DOHH2 (cell line): ENCODE data around the gene ANKS1B.

Experiments used
- H3F3A ChIP-seq: fragments of 200-600 bp; sonication (generic), shearing (Covaris generic); 2 replicates; pipeline ENCODE4 v1.6.0; 2016; ENCODE audit warnings: antibody characterized with exemption, mild to moderate bottlenecking; ENCODE audit not compliant: control insufficient read depth, insufficient read depth
- H3K27ac ChIP-seq: fragments of 200-600 bp; sonication (generic); 2 replicates; pipeline ENCODE4 v1.5.1; 2014; ENCODE audit warnings: low read depth, mild to moderate bottlenecking, low read length, moderate library complexity
- H3K27me3 ChIP-seq: fragments of 200-600 bp; sonication (generic); 2 replicates; pipeline ENCODE4 v1.6.1; 2014; ENCODE audit warnings: mild to moderate bottlenecking, low read length, mixed read lengths; ENCODE audit not compliant: control insufficient read depth
- H3K36me3 ChIP-seq: fragments of 200-600 bp; sonication (generic); 2 replicates; pipeline ENCODE4 v1.6.1; 2014; ENCODE audit warnings: mild to moderate bottlenecking, low read length, moderate library complexity, mixed read lengths; ENCODE audit not compliant: control insufficient read depth
- H3K4me1 ChIP-seq: fragments of 200-600 bp; sonication (generic); 2 replicates; pipeline ENCODE4 v1.6.1; 2014; ENCODE audit warnings: mild to moderate bottlenecking, low read length, mixed read lengths; ENCODE audit not compliant: control insufficient read depth
- H3K4me2 ChIP-seq: fragments of 200-600 bp; sonication (generic); 2 replicates; pipeline ENCODE4 v1.6.0; 2014; ENCODE audit warnings: mild to moderate bottlenecking, low read length, moderate library complexity
- H3K4me3 ChIP-seq: fragments of 200-600 bp; sonication (generic); 2 replicates; pipeline ENCODE4 v1.5.1; 2014; ENCODE audit warnings: mild to moderate bottlenecking, low read length, mixed read lengths
- H3K79me2 ChIP-seq: fragments of 200-600 bp; sonication (generic); 2 replicates; pipeline ENCODE4 v1.6.1; 2014; ENCODE audit warnings: mild to moderate bottlenecking, low read length, mixed read lengths; ENCODE audit not compliant: control insufficient read depth
- H3K9me2 ChIP-seq: fragments of 200-600 bp; sonication (generic); replicated peaks from 2 replicates; pipeline ENCODE4 v1.6.1; 2014; ENCODE audit warnings: mild to moderate bottlenecking, low read length, mixed read lengths; ENCODE audit not compliant: control insufficient read depth
- H3K9me3 ChIP-seq: fragments of 200-600 bp; sonication (generic); 2 replicates; pipeline ENCODE4 v1.6.1; 2014; ENCODE audit warnings: antibody characterized with exemption, low read length, mixed read lengths; ENCODE audit not compliant: control insufficient read depth, insufficient read depth
- H4K20me1 ChIP-seq: fragments of 200-600 bp; sonication (generic); 2 replicates; pipeline ENCODE4 v1.6.0; 2014; ENCODE audit warnings: low read depth, mild to moderate bottlenecking, antibody characterized with exemption, low read length, moderate library complexity; ENCODE audit not compliant: control insufficient read depth, insufficient read depth
- EZH2phosphoT487 ChIP-seq: fragments of 200-600 bp; sonication (generic); IDR thresholded peaks from 2 replicates; pipeline ENCODE4 v1.6.1; 2017; ENCODE audit warnings: borderline replicate concordance, mild to moderate bottlenecking, antibody characterized with exemption, low read length, moderate library complexity, mixed read lengths
- TF ChIP-seq, protein P1 (sequence below): fragments of 200-600 bp; sonication (generic); IDR thresholded peaks from one replicate; pipeline ENCODE4 v1.5.1; 2014; ENCODE audit warnings: antibody characterized with exemption, mild to moderate bottlenecking, low read depth, low read length; ENCODE audit not compliant: poor library complexity, severe bottlenecking

The ANKS1B gene

GRCh38 chr12:99267038-99267437, 717.7 kb downstream of the ANKS1B start:
- no peak overlapping the region for H3K4me2 ChIP-seq
- no peaks in the 10 kb centered on the region for H3K4me1 ChIP-seq
- H3K36me3 ChIP-seq, result no peaks in the 10 kb centered on the region
- TF ChIP-seq EZH2phosphoT487, result no peak
- TF ChIP-seq, protein P1, sequence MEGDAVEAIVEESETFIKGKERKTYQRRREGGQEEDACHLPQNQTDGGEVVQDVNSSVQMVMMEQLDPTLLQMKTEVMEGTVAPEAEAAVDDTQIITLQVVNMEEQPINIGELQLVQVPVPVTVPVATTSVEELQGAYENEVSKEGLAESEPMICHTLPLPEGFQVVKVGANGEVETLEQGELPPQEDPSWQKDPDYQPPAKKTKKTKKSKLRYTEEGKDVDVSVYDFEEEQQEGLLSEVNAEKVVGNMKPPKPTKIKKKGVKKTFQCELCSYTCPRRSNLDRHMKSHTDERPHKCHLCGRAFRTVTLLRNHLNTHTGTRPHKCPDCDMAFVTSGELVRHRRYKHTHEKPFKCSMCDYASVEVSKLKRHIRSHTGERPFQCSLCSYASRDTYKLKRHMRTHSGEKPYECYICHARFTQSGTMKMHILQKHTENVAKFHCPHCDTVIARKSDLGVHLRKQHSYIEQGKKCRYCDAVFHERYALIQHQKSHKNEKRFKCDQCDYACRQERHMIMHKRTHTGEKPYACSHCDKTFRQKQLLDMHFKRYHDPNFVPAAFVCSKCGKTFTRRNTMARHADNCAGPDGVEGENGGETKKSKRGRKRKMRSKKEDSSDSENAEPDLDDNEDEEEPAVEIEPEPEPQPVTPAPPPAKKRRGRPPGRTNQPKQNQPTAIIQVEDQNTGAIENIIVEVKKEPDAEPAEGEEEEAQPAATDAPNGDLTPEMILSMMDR, result no peak
- no peaks in the 10 kb centered on the region for H3F3A ChIP-seq
- H3K4me3 ChIP-seq, result no peak overlapping the region
- no peaks in the 10 kb centered on the region for H3K79me2 ChIP-seq
- H3K27me3 ChIP-seq, result no peaks in the 10 kb centered on the region
- no peaks in the 10 kb centered on the region for H3K9me2 ChIP-seq
- no peaks in the 10 kb centered on the region for H3K9me3 ChIP-seq
- H3K27ac ChIP-seq, result no peak overlapping the region
- no peaks in the 10 kb centered on the region for H4K20me1 ChIP-seq

GRCh38 chr12:99265648-99266047, 719.1 kb downstream of the ANKS1B start:
- no peaks in the 10 kb centered on the region for H3K79me2 ChIP-seq
- H3K27ac ChIP-seq, result no peak overlapping the region
- no peak for TF ChIP-seq EZH2phosphoT487
- TF ChIP-seq, protein P1, result no peak
- no peaks in the 10 kb centered on the region for H3K27me3 ChIP-seq
- H3K4me1 ChIP-seq, result no peaks in the 10 kb centered on the region
- H3F3A ChIP-seq, result no peaks in the 10 kb centered on the region
- H3K9me3 ChIP-seq, result no peaks in the 10 kb centered on the region
- H4K20me1 ChIP-seq, result no peaks in the 10 kb centered on the region
- H3K4me3 ChIP-seq, result no peak overlapping the region
- no peaks in the 10 kb centered on the region for H3K36me3 ChIP-seq
- H3K4me2 ChIP-seq, result no peak overlapping the region
- H3K9me2 ChIP-seq, result no peaks in the 10 kb centered on the region

GRCh38 chr12:99261256-99261655, 723.5 kb downstream of the ANKS1B start:
- H3K4me2 ChIP-seq, result no peak overlapping the region
- H3K4me1 ChIP-seq, result no peaks in the 10 kb centered on the region
- H3K27ac ChIP-seq, result no peak overlapping the region
- H3F3A ChIP-seq, result no peaks in the 10 kb centered on the region
- no peak overlapping the region for H3K4me3 ChIP-seq
- TF ChIP-seq EZH2phosphoT487, result no peak
- TF ChIP-seq, protein P1, result no peak
- H3K27me3 ChIP-seq, result no peaks in the 10 kb centered on the region
- H3K36me3 ChIP-seq, result no peaks in the 10 kb centered on the region
- no peaks in the 10 kb centered on the region for H3K9me3 ChIP-seq
- no peaks in the 10 kb centered on the region for H4K20me1 ChIP-seq
- no peaks in the 10 kb centered on the region for H3K79me2 ChIP-seq
- no peaks in the 10 kb centered on the region for H3K9me2 ChIP-seq
